ENCODE measurements around the gene GRIA4.

GRIA4 gene

DNA sequence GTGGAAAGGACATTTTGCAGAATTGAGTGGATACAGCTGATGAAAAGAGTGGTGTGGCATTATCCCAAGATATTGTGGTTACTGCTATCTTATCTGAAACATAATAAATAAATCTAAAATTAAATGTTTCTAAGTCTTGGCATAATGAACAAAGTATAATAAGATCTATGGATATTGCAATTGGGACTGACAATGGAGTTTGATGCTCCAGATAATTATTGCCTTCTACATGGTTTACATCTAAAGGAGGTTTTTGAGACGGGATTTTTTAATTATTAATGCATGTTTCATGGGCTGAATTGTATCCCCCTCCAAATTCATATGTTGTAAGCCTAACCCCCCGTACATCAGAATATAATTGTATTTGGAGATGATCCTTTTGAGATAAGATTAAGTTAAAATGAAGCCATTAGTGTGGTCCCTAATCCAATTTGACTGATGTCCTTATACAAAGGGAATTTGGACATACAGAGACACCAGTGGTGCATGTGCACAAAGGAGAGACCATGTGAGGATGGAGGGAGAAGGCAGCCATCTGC, 213.7 kb downstream of the GRIA4 start:
- Histone ChIP-seq H3K4me3 (ENCODE audit: low read depth, low read length) (no peak overlapping the region), H3K9me3 (ENCODE audit: severe bottlenecking) (no peaks in the 10 kb centered on the region), H3K36me3 (no peaks in the 10 kb centered on the region), H3K27me3 (ENCODE audit: insufficient read depth, low read depth, severe bottlenecking) (no peaks in the 10 kb centered on the region), H3K27ac (no peak overlapping the region)
- TF ChIP-seq CTCF (IDR thresholded peaks at IDR 0.05; ENCODE audit: low read depth, low read length): no peak
- DNase-seq: peak; percentile 23

GRCh38 chr11:105824457-105825013, 214.7 kb downstream of the GRIA4 start:
- Histone ChIP-seq H3K4me3 (ENCODE audit: low read depth, low read length) (no peak overlapping the region), H3K36me3 (no peaks in the 10 kb centered on the region), H3K9me3 (ENCODE audit: severe bottlenecking) (no peaks in the 10 kb centered on the region), H3K27me3 (ENCODE audit: insufficient read depth, low read depth, severe bottlenecking) (no peaks in the 10 kb centered on the region), H3K27ac (no peak overlapping the region)
- TF ChIP-seq CTCF (IDR thresholded peaks at IDR 0.05; ENCODE audit: low read depth, low read length): no peak
- DNase-seq: no peak

GRCh38 chr11:105825141-105825540, 215.3 kb downstream of the GRIA4 start:
- Histone ChIP-seq H3K27ac (no peak overlapping the region), H3K9me3 (ENCODE audit: severe bottlenecking) (no peaks in the 10 kb centered on the region), H3K36me3 (no peaks in the 10 kb centered on the region), H3K27me3 (ENCODE audit: insufficient read depth, low read depth, severe bottlenecking) (no peaks in the 10 kb centered on the region), H3K4me3 (ENCODE audit: low read depth, low read length) (no peak overlapping the region)
- no peak for DNase-seq
- no peak for TF ChIP-seq CTCF (IDR thresholded peaks at IDR 0.05; ENCODE audit: low read depth, low read length)

DNA sequence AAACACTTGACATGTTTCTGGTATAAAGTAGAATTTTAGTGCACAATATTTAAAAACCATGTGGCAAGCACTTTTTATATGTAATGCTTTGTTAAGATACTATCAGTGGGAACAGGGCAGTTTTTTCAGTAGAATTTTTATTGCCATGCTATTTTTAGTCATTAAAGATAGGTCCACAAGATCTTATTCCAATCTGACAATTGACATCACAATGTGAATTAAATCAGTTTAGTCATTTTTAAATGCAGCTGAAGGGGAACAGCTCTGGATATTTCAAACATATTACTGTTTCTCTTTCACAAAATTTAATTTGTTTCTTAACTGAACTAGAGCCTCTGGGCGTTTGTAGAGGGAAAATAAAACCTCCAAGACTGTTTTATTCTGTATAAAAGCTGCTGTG, 218.0 kb downstream of the GRIA4 start:
- no peak for DNase-seq
- no peak for TF ChIP-seq CTCF (IDR thresholded peaks at IDR 0.05; ENCODE audit: low read depth, low read length)
- H3K9me3 ChIP-seq (ENCODE audit: severe bottlenecking): no peaks in the 10 kb centered on the region
- H3K27ac ChIP-seq: no peak overlapping the region
- H3K4me3 ChIP-seq (ENCODE audit: low read depth, low read length): no peak overlapping the region
- H3K36me3 ChIP-seq: no peaks in the 10 kb centered on the region
- H3K27me3 ChIP-seq (ENCODE audit: insufficient read depth, low read depth, severe bottlenecking): no peaks in the 10 kb centered on the region

DNA sequence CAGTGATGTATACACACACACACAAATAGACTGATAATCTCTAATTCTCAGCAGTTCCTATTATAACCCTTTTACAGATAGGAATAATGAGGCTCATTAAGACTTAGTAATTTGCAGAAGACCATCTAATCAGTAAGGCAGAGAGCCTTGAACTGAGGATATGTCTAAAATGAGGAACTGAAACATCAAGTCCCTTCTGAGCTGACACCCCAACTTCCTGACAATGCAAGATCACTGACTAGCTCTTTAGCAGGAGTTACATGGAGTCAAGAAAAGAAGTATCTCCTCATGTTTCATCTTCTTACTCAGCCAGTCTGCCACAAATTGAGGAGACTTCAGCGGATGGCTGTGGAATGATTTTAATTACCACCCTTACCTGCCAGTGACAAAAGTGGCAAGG, 219.2 kb downstream of the GRIA4 start:
- Histone ChIP-seq H3K27ac (no peak overlapping the region), H3K36me3 (no peaks in the 10 kb centered on the region), H3K4me3 (ENCODE audit: low read depth, low read length) (no peak overlapping the region), H3K9me3 (ENCODE audit: severe bottlenecking) (no peaks in the 10 kb centered on the region), H3K27me3 (ENCODE audit: insufficient read depth, low read depth, severe bottlenecking) (no peaks in the 10 kb centered on the region)
- no peak for TF ChIP-seq CTCF (IDR thresholded peaks at IDR 0.05; ENCODE audit: low read depth, low read length)
- DNase-seq: no peak

- no peaks in the 10 kb centered on the region for H3K36me3 ChIP-seq
These were observed 224.6 kb downstream of the GRIA4 start for GRCh38 chr11:105834461-105834860.

More at GRCh38 chr11:105834461-105834860, 224.6 kb downstream of the GRIA4 start:
- Histone ChIP-seq H3K4me3 (ENCODE audit: low read depth, low read length) (no peak overlapping the region), H3K27ac (no peak overlapping the region), H3K9me3 (ENCODE audit: severe bottlenecking) (no peaks in the 10 kb centered on the region), H3K27me3 (ENCODE audit: insufficient read depth, low read depth, severe bottlenecking) (no peaks in the 10 kb centered on the region)
- TF ChIP-seq CTCF (IDR thresholded peaks at IDR 0.05; ENCODE audit: low read depth, low read length): no peak
- DNase-seq: no peak
